ENCODE measurements around the gene ATG16L1. TPM values are rescaled to one million over a fixed set of nuclear protein-coding genes. Genes with fewer than 3 reads are reported as not detected.

The ATG16L1 gene
- total and polyA plus RNA-seq, 9 of the 15 experiments (the other 6 are each of a cell fraction or from before 2014, with no cell fraction given) = 6.4 to 21.3 (median 17.2) TPM

- TF ChIP-seq, protein P1, sequence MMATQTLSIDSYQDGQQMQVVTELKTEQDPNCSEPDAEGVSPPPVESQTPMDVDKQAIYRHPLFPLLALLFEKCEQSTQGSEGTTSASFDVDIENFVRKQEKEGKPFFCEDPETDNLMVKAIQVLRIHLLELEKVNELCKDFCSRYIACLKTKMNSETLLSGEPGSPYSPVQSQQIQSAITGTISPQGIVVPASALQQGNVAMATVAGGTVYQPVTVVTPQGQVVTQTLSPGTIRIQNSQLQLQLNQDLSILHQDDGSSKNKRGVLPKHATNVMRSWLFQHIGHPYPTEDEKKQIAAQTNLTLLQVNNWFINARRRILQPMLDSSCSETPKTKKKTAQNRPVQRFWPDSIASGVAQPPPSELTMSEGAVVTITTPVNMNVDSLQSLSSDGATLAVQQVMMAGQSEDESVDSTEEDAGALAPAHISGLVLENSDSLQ (IDR thresholded peaks at IDR 0.05) = peak; percentile 86
- TF ChIP-seq, protein P2, sequence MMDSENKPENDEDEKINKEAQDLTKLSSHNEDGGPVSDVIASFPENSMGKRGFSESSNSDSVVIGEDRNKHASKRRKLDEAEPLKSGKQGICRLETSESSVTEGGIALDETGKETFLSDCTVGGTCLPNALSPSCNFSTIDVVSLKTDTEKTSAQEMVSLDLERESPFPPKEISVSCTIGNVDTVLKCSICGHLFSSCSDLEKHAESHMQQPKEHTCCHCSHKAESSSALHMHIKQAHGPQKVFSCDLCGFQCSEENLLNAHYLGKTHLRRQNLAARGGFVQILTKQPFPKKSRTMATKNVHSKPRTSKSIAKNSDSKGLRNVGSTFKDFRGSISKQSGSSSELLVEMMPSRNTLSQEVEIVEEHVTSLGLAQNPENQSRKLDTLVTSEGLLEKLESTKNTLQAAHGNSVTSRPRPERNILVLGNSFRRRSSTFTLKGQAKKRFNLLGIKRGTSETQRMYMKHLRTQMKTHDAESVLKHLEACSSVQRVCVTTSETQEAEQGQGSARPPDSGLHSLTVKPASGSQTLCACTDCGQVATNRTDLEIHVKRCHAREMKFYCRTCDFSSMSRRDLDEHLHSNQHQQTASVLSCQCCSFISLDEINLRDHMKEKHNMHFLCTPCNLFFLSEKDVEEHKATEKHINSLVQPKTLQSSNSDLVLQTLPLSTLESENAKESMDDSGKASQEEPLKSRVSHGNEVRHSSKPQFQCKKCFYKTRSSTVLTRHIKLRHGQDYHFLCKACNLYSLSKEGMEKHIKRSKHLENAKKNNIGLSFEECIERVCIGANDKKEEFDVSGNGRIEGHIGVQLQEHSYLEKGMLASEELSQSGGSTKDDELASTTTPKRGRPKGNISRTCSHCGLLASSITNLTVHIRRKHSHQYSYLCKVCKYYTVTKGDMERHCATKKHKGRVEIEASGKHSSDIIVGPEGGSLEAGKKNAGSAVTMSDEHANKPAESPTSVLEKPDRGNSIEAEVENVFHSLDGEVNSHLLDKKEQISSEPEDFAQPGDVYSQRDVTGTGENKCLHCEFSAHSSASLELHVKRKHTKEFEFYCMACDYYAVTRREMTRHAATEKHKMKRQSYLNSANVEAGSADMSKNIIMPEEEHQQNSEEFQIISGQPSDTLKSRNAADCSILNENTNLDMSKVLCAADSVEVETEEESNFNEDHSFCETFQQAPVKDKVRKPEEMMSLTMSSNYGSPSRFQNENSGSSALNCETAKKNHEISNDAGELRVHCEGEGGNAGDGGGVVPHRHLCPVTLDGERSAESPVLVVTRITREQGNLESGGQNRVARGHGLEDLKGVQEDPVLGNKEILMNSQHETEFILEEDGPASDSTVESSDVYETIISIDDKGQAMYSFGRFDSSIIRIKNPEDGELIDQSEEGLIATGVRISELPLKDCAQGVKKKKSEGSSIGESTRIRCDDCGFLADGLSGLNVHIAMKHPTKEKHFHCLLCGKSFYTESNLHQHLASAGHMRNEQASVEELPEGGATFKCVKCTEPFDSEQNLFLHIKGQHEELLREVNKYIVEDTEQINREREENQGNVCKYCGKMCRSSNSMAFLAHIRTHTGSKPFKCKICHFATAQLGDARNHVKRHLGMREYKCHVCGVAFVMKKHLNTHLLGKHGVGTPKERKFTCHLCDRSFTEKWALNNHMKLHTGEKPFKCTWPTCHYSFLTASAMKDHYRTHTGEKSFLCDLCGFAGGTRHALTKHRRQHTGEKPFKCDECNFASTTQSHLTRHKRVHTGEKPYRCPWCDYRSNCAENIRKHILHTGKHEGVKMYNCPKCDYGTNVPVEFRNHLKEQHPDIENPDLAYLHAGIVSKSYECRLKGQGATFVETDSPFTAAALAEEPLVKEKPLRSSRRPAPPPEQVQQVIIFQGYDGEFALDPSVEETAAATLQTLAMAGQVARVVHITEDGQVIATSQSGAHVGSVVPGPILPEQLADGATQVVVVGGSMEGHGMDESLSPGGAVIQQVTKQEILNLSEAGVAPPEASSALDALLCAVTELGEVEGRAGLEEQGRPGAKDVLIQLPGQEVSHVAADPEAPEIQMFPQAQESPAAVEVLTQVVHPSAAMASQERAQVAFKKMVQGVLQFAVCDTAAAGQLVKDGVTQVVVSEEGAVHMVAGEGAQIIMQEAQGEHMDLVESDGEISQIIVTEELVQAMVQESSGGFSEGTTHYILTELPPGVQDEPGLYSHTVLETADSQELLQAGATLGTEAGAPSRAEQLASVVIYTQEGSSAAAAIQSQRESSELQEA (IDR thresholded peaks at IDR 0.05; ENCODE audit: low read depth) = no peak
- TF ChIP-seq KLF1 (tag; IDR thresholded peaks at IDR 0.05) (no peak), MCM7 (IDR thresholded peaks at IDR 0.05) (no peak), SPI1 (IDR thresholded peaks at IDR 0.05; ENCODE audit: borderline replicate concordance, low read depth, low read length) (peak; percentile 54; the same call in 1 of the 2 replicates), TAF15 (IDR thresholded peaks at IDR 0.05; ENCODE audit: low read depth, low read length) (no peak), CEBPG (CRISPR knock-in tag; IDR thresholded peaks at IDR 0.05) (peak; percentile 86), CEBPG (tag; conservative IDR thresholded peaks at IDR 0.05 in 1 of 2, IDR thresholded peaks at IDR 0.05 in 1 of 2) (peak; percentile 85 to 89), GABPB2 (CRISPR knock-in tag; conservative IDR thresholded peaks at IDR 0.05) (no peak), NR3C1 (CRISPR knock-in tag; IDR thresholded peaks at IDR 0.05) (no peak), GATAD2A (IDR thresholded peaks at IDR 0.05) (0 out of 2 replicates have a peak, but pooled peaks have one; percentile 17), ZNF175 (CRISPR knock-in tag; IDR thresholded peaks at IDR 0.05; ENCODE audit: low read depth) (peak; percentile 90), ZFP91 (CRISPR knock-in tag; IDR thresholded peaks at IDR 0.05) (no peak)
- TF ChIP-seq, protein P3, sequence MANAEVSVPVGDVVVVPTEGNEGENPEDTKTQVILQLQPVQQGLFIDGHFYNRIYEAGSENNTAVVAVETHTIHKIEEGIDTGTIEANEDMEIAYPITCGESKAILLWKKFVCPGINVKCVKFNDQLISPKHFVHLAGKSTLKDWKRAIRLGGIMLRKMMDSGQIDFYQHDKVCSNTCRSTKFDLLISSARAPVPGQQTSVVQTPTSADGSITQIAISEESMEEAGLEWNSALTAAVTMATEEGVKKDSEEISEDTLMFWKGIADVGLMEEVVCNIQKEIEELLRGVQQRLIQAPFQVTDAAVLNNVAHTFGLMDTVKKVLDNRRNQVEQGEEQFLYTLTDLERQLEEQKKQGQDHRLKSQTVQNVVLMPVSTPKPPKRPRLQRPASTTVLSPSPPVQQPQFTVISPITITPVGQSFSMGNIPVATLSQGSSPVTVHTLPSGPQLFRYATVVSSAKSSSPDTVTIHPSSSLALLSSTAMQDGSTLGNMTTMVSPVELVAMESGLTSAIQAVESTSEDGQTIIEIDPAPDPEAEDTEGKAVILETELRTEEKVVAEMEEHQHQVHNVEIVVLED (CRISPR knock-in tag; IDR thresholded peaks at IDR 0.05) = 0 out of 2 replicates have a peak, but pooled peaks have one; percentile 19
Measured at GRCh38 chr2:233217892-233218377, 33.5 kb upstream of the ATG16L1 start (continued).

Data from K562 (cell line).